GM21390 (cell line): ENCODE results near the gene GPLD1.
A peak's percentile ranks its signal among the peaks of the same experiment; 100 is the strongest.
"Not testable (repeated sequence)": the region's sequence is repeated elsewhere in the genome, so short reads cannot be mapped to it uniquely, and the experiment has no call there.

Experiments
- ATAC-seq: cut with Tn5 transposase; IDR thresholded peaks from one replicate; pipeline ENCODE4 v1.9.1; 2021; ENCODE audit not compliant: unreplicated experiment

GPLD1 gene

GRCh38 chr6:24489470-24489869 is at the start of gene GPLD1:
Gene GPLD1, minus strand, starts transcription at chr6:24489578. Its CDS starts 67 bp downstream, at chr6:24489511.
- ATAC-seq = no peak

DNA sequence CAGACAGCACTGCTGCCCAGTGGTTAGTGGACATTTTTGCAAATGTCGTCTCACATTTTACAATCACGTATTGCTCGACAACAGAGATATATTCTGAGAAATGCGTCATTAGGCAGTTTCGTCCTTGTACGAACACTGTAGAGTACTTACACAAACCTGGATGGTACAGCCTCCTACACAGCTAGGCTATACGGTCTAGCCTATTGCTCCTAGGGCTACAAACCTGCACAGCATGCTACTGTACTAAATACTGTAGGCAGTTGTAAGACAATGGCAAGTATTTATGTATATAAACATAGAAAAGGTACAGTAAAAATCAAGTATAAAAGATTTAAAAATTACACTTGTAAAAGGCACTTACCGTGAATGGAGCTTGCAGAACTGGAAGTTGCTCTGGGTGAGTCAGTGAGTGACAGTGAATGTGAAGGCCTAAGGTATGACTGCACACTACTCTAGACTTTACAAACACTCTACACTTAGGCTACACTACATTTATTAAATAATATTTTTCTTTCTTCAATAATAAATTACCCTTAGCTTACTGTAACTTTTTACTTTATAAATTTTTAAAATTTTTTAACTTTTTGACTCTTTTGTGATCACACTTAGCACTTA is 48.5 kb upstream of the GPLD1 start:
- no peak for ATAC-seq

- no peak for ATAC-seq
Observed at GRCh38 chr6:24537082-24537699, 47.8 kb upstream of the GPLD1 start.

- no peak for ATAC-seq
Observed at GRCh38 chr6:24536466-24536865, 47.1 kb upstream of the GPLD1 start.

DNA sequence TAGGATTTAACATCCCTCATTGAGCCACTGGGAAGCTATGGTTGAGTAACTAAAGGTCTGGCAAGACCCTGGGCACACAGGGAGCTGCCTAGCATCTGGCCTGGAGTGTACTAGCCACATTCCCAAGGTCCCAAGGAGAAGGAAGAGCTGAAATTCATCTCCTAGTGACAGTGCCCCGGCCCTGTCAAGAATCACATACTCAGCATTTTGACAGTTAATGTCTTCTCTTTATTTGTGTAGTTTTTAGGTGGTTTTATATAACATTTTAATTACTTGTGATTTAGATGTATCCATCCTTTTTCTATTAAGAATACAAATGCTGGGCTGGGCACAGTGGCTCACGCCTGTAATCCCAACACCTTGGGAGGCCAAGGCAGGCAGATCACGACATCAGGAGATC is 45.8 kb upstream of the GPLD1 start:
- no peak for ATAC-seq

- no peak for ATAC-seq
Observed at GRCh38 chr6:24534329-24534728, 45.0 kb upstream of the GPLD1 start.

GRCh38 chr6:24529985-24530384 is 40.6 kb upstream of the GPLD1 start:
- no peak for ATAC-seq

DNA sequence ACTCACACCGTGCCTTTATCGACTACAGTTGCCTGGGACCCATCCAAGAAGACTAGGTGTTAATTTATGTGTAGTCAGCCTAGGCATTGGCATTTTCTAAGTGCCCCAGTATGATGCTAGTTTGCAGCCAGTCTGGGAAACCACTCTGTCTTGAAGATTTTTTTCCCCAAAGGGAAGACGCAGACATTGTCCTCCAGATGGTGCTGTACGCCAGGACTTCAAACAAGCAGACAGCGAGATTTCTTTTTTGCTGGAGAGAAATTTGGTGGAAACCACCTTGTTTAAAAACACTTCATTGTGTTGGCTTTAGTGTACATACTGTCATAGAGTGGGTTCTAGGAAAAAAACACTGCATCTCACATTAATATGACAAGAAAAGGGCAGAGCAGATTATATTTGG is 35.4 kb upstream of the GPLD1 start:
- no peak for ATAC-seq

DNA sequence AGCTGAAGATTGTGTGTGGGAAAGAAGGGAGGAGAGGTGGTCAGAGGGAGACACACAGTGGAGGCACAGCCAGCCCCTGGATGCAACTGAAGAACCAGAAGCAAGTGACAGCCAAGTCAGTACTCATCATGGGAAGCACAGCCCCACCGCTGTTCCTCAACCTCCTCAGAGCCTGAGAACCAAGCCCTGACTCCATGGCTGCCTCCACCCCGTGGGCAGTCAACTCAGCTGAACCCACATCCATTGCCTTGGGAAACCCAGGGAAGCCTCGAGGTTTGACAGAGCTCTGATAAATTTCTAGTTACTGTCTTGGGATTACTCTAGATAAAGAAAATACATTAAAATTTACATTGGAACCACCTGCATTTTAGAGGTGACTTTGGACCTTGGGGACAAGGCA is 35.0 kb upstream of the GPLD1 start:
- ATAC-seq = no peak

DNA sequence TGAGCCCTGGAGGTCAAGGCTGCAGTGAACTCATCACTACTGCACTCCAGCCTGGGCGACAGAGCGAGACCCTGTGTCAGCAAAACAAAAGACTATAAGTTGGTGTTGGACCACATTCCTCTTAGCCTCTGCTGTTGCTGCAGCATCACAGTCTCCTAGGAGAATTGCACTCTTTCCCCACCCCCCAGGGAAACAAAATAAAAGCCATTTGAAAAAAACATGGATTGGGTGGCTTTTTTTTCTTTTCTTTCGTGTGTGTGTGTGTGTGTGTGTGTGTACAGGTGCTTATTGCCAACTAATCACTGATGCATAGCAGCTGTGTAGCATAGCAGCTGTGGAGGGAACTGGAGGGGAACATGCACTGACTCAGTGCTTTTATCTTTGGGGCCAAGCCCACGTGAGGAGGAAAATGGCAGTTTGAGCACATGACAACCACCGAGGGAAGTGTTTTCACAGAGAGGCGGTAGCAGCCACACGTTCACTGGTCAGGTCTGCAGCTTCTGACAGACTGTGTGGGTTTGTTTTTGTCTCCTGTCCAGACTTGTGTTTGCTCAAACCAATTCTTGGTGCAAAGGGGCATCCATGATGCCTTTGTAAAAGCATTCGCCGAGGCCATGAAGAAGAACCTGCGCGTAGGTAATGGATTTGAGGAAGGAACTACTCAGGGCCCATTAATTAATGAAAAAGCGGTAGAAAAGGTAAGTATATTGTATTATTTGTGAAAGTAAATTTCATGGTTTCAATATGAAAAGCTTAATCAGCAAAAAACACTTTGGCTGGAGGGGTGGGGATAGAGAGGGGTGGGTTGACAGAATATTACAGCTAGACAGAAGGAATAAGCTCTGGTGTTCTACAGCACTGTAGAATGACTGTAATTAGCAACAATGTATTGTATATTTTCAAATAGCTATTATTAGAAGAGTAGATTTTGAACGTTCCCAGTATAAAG is 33.1 kb upstream of the GPLD1 start:
- no peak for ATAC-seq

GRCh38 chr6:24520929-24521546 is 31.7 kb upstream of the GPLD1 start:
- ATAC-seq = peak; percentile 38

DNA sequence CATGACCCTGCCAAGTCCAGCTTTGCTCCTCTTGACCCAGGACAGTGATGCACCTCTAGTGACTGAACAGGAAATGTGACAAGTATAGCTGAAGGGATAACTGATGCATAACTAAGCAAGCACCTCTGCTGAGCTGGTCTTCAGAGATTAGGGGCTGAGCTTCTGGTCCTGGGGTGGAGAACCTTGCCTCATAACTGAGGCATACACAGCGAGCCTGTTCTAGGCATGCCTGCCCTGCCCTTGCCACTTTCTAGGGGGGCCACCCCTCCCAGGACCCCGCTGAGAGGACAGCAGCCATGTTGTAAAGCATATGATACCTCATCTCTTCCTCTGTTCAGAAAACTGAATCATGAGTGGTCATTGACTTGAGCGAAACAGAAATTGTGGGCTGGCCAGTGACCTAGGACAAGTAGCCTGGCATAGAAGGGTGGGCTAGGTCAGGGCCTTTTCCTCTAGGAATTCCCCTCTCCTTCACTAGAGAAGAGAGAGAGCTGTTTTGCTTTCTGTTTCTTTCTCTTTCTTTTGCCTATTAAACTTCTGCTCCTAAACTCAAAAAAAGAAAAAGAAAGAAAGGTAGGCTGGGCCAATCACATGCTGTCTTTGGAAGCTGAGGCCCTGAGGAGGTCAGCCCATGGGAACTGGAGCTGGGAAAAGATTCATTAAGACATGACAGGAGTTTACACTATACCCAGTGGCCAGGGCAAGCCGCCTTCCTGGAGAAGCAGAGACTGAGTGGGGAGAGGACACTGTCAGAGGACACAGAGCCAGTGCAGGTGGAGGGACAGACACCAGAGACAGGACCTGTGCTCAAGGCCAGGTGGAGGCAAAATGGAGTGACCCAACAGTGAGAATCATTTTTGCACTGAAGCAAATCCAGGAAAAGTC is 28.5 kb upstream of the GPLD1 start:
- peak; percentile 84 for ATAC-seq

DNA sequence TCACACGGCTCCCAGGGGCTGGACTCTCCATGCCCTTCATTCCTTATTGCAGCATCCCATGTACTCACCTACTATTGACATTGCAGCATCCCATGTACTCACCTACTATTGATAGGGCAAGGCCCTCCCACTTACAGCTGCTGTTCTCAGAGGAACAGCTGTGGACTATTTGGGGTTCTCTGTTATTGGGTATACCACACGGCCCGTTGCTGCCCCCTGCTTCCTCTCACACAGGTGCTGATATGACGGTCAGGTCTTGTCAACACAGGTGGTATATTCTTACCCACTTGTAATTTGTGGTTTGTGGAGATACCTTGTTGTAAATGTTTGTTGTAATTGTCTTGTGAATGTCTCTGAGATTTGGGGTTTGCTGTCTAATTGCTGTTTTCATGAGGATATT is 24.2 kb upstream of the GPLD1 start:
- ATAC-seq = no peak

GRCh38 chr6:24511976-24512375 is 22.6 kb upstream of the GPLD1 start:
- ATAC-seq = not testable (repeated sequence)

DNA sequence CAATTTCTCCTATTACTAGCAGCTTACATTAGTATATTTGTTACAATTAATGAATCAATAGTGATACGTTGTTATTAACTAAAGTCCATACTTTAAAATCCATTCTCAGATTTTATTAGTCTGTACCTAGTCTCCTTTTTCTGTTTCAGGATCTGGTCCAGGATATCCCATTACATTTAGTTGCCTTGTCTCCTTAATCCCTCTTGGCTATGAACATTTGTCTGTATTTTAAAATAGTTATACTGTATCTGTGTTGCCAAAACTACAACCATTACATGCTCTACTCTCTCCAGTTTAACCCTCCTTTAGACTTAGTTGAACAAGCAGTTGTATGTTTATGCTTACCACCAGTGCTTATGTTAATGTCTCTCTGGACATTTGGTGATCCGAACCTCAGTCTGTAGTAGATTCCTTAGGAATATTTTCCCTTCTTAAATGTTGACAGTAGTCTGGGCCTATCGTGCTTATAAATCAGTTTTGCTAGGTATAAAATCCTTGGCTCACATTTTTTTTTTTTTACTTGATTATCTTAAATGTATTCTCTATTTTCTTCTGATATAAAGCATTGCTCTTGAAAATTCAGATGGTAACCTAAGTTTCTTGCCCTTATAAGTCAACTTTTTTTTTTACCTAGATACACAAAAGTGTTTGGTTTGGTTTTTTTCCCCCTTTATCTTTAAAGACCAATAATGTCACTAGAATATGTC is 17.6 kb upstream of the GPLD1 start:
- no peak for ATAC-seq

- ATAC-seq = no peak
Observed at GRCh38 chr6:24504649-24505586, 15.5 kb upstream of the GPLD1 start.

DNA sequence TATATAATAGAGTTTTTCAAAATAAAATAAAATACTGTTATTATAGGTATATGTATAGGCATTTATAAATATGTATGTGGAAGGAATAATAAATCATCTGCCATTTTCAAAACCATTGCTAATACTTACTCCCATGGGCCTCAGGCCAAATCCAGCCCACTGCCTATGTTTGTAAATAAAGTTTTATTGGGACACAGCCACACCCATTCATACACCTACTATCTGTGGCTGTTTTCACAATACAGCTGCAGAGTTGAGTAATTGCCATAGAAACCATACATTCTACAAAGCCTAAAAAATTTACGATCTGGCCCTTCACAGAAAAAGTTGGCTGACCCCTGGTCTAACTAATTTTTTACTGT is 14.9 kb upstream of the GPLD1 start:
- no peak for ATAC-seq

DNA sequence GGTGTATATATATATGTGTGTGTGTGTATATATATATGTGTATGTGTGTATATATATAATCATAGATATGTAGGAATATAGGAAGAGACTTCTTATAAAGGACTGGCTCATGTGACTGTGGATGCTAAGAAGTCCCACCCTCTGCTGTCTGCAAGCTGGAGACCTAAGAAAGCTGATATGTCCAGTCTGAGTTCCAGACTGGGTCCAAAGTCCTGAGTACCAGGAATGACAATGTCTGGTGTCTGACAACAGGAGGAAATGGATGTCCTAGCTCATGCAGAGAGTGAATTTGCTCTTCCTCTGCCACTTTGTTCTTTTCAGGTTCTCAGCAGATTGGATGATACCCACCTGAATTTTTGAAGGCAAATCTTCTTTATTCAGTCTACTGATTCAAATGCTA is 12.5 kb upstream of the GPLD1 start:
- ATAC-seq = no peak

- no peak for ATAC-seq
Observed at GRCh38 chr6:24501374-24501773, 12.0 kb upstream of the GPLD1 start.
